Measurements from ENCODE around the gene FOXG1. TPM values are rescaled to one million over a fixed set of nuclear protein-coding genes. Genes with fewer than 3 reads are reported as not detected.

Gene FOXG1
- total and polyA plus RNA-seq, 2 donors (not counting 3 experiments of a cell fraction or from before 2014, with no cell fraction given): not detected

GRCh38 chr14:28783664-28784063 is 17.1 kb downstream of the FOXG1 start:
- no TSS peak for BruUV-seq (replicated peaks)
- CTCF ChIA-PET: interaction anchor here (1.0 to 1.6 kb wide), 2 partner anchors 9 to 27 kb away, joined by 3 to 11 read pairs; no protein-coding TSS in a partner anchor

More at GRCh38 chr14:28783664-28784063, 17.1 kb downstream of the FOXG1 start:
- Histone ChIP-seq H3K4me1 (ENCODE audit: control insufficient read depth, extremely low read depth, insufficient read depth, low read length) (peaks cover 4% of the 10 kb centered on the region), H3K27ac (ENCODE audit: insufficient read depth, low read depth, low read length) (no peak overlapping the region), H2AFZ (ENCODE audit: low read depth, low read length) (no peak overlapping the region), H3K36me3 (ENCODE audit: control insufficient read depth in 2 of 2, extremely low read depth in 1 of 2, insufficient read depth in 2 of 2, low read length in 2 of 2) (no peaks in the 10 kb centered on the region), H3K4me3 (replicated peaks in 1 of 3; ENCODE audit: insufficient read depth in 1 of 3, low read depth in 1 of 3, low read length in 3 of 3) (no peak overlapping the region), H3K4me2 (ENCODE audit: insufficient read depth, low read length) (no peak overlapping the region), H3K9me1 (replicated peaks; ENCODE audit: control insufficient read depth, extremely low read depth, insufficient read depth, low read length) (no peaks in the 10 kb centered on the region), H3K9ac (replicated peaks; ENCODE audit: extremely low read depth, insufficient read depth, low read length) (no peak overlapping the region), H3K9me3 (replicated peaks; ENCODE audit: control insufficient read depth, insufficient read depth, low read length) (no peaks in the 10 kb centered on the region), H4K20me1 (replicated peaks; ENCODE audit: control insufficient read depth, extremely low read depth, insufficient read depth, low read length) (no peaks in the 10 kb centered on the region), H3K79me2 (ENCODE audit: control insufficient read depth, insufficient read depth, low read length) (no peaks in the 10 kb centered on the region), H3K27me3 (ENCODE audit: control insufficient read depth in 2 of 2, insufficient read depth in 2 of 2, low read length in 2 of 2) (peaks cover 24 to 75% of the 10 kb centered on the region in 2 experiments)
- FAIRE-seq (no peak), DNase-seq (ENCODE audit: low read depth, low spot score) (no peak)
- intact Hi-C loops (cut with micrococcal nuclease) (no loop called here), dilution Hi-C loops (cut with MboI; ENCODE audit: extremely low pct_ligation_motif_present, low sequenced_read_pairs) (no loop called here)
- POLR2A ChIA-PET: no interaction called here
- no peak for TF ChIP-seq MAX (IDR thresholded peaks at IDR 0.05; ENCODE audit: insufficient read depth, insufficient read length)
- TF ChIP-seq CTCF (IDR thresholded peaks at IDR 0.05; ENCODE audit: extremely low read depth in 1 of 2, insufficient read depth in 1 of 2, low read depth in 1 of 2, low read length in 2 of 2): no peak
- no peak for TF ChIP-seq MYC (IDR thresholded peaks at IDR 0.05; ENCODE audit: low read depth, low read length)
- no peak for TF ChIP-seq POLR2A (IDR thresholded peaks at IDR 0.05; ENCODE audit: low read depth, low read length)
- TF ChIP-seq FOS (IDR thresholded peaks at IDR 0.05; ENCODE audit: borderline replicate concordance, insufficient read depth, low read length): no peak
- no peak for TF ChIP-seq JUN (IDR thresholded peaks at IDR 0.05; ENCODE audit: borderline replicate concordance, insufficient read depth, insufficient read length, low read depth)
- no peak for TF ChIP-seq GATA2 (IDR thresholded peaks at IDR 0.05; ENCODE audit: insufficient read depth, insufficient read length, low read depth, low read length)
- TF ChIP-seq POLR2AphosphoS5 (IDR thresholded peaks at IDR 0.05; ENCODE audit: insufficient read depth, low read depth, low read length): no peak
- TF ChIP-seq EZH2 (IDR thresholded peaks at IDR 0.05; ENCODE audit: borderline replicate concordance, low read depth, low read length, severe bottlenecking): no peak

Measured in endothelial cell of umbilical vein (primary cell).